Endodermal cell (in vitro differentiated cells): Measurements from ENCODE around the gene FKRP. TPM values are rescaled to one million over a fixed set of nuclear protein-coding genes. Genes with fewer than 3 reads are reported as not detected.

Experiments used
- DNase-seq: peaks from one replicate; pipeline ENCODE4 v3.0.0-alpha.2; 2017
- H3K27ac ChIP-seq: 2 replicates; pipeline ENCODE4 v1.5.1; 2013; ENCODE audit warnings: mild to moderate bottlenecking, low read depth, low read length, moderate library complexity
- H3K27me3 ChIP-seq: 2 replicates; pipeline ENCODE4 v1.6.1; 2013; ENCODE audit warnings: mild to moderate bottlenecking, low read length, moderate library complexity; ENCODE audit not compliant: insufficient read depth, control insufficient read depth, poor library complexity, severe bottlenecking
- H3K36me3 ChIP-seq: 2 replicates; pipeline ENCODE4 v1.7.0; 2013; ENCODE audit warnings: mild to moderate bottlenecking, low read length, moderate library complexity; ENCODE audit not compliant: control insufficient read depth, insufficient read depth
- H3K4me1 ChIP-seq: one replicate; pipeline ENCODE4 v1.7.0; 2013; ENCODE audit warnings: low read length; ENCODE audit not compliant: control insufficient read depth, insufficient read depth
- H3K4me3 ChIP-seq: 2 replicates; pipeline ENCODE4 v1.5.1; 2013; ENCODE audit warnings: mild to moderate bottlenecking, low read length, moderate library complexity
- H3K9ac ChIP-seq: 2 replicates; pipeline ENCODE4 v1.6.1; 2013; ENCODE audit warnings: mild to moderate bottlenecking, low read length, moderate library complexity; ENCODE audit not compliant: poor library complexity, severe bottlenecking; ENCODE audit errors: extremely low read depth
- H3K9me3 ChIP-seq: 2 replicates; pipeline ENCODE4 v1.6.1; 2013; ENCODE audit warnings: mild to moderate bottlenecking, low read length, moderate library complexity; ENCODE audit not compliant: control insufficient read depth
- H3K27ac Mint-ChIP-seq: 2 replicates; pipeline ENCODE4 v1.8.0; 2020; ENCODE audit warnings: mixed read lengths
- H3K27me3 Mint-ChIP-seq: 2 replicates; pipeline ENCODE4 v1.8.0; 2021; ENCODE audit warnings: mild to moderate bottlenecking, mixed read lengths; ENCODE audit not compliant: insufficient read depth
- H3K36me3 Mint-ChIP-seq: 2 replicates; pipeline ENCODE4 v1.8.0; 2020; ENCODE audit warnings: low read depth, mixed read lengths
- H3K4me1 Mint-ChIP-seq: 2 replicates; pipeline ENCODE4 v1.8.0; 2020; ENCODE audit warnings: mixed read lengths
- H3K4me3 Mint-ChIP-seq: 2 replicates; pipeline ENCODE4 v1.8.0; 2020; ENCODE audit warnings: mild to moderate bottlenecking, moderate library complexity, mixed read lengths
- H3K9me3 Mint-ChIP-seq: 2 replicates; pipeline ENCODE4 v1.8.0; 2020; ENCODE audit warnings: mild to moderate bottlenecking, mixed read lengths
- CTCF ChIP-seq: fragments of 200-600 bp; sonication (generic); conservative IDR thresholded peaks from 2 replicates; pipeline ENCODE4 v1.5.0; 2021; ENCODE audit warnings: antibody characterized with exemption, mild to moderate bottlenecking
- WGBS, 2 experiments: methylation state at CpG; one replicate each; pipeline versions ENCODE4 v1.1.5 to v1.1.7; 2013; ENCODE audit warnings: missing lambda C conversion rate in 2 of 2, mixed read lengths in 1 of 2; ENCODE audit not compliant: insufficient coverage in 1 of 2, insufficient read length in 1 of 2; 5-methylcytosine and 5-hydroxymethylcytosine counted together
- total RNA-seq, 2 donors: library from RNA; stranded (reverse); fragmentation: NEBNext Ultra II Directional in 1 of 2; extraction: Animal tissue kit (Norgen Biotek cat#: 25700) in 1 of 2; gene quantifications; 2 replicates in 1 of 2; 3 replicates in 1 of 2; pipeline ENCODE4 v1.2.1, GENCODE V29; 2021

FKRP gene
- total RNA-seq, 2 donors from 2014 or later: 19.8 to 33.7 TPM

- no peak for TF ChIP-seq CTCF
- Mint-ChIP-seq H3K4me1 (peaks cover 4% of the 10 kb centered on the region), H3K27ac (no peak overlapping the region), H3K27me3 (no peaks in the 10 kb centered on the region), H3K9me3 (no peaks in the 10 kb centered on the region), H3K36me3 (peaks cover 47% of the 10 kb centered on the region), H3K4me3 (no peak overlapping the region)
- no peak for DNase-seq
- no peaks in the 10 kb centered on the region for H3K9me3 ChIP-seq
- WGBS, 2 experiments: 91 to 93% methylated on average over 15 to 17 of the region's 17 CpGs
- peaks cover 45% of the 10 kb centered on the region for H3K36me3 ChIP-seq
- no peak overlapping the region for H3K27ac ChIP-seq
- no peaks in the 10 kb centered on the region for H3K27me3 ChIP-seq
- H3K4me3 ChIP-seq: no peak overlapping the region
- no peak overlapping the region for H3K9ac ChIP-seq
- no peaks in the 10 kb centered on the region for H3K4me1 ChIP-seq
Measured at GRCh38 chr19:46722004-46722380, 23.9 kb upstream of the FKRP start.

GRCh38 chr19:46722421-46723022, 23.3 kb upstream of the FKRP start:
- Mint-ChIP-seq H3K27ac (no peak overlapping the region), H3K27me3 (no peaks in the 10 kb centered on the region), H3K9me3 (no peaks in the 10 kb centered on the region), H3K4me1 (peaks cover 4% of the 10 kb centered on the region), H3K4me3 (no peak overlapping the region), H3K36me3 (peaks cover 49% of the 10 kb centered on the region)
- no peak for TF ChIP-seq CTCF
- WGBS, 2 experiments: 94 to 95% methylated on average over 14 to 25 of the region's 25 CpGs
- peaks cover 51% of the 10 kb centered on the region for H3K36me3 ChIP-seq
- H3K27ac ChIP-seq: no peak overlapping the region
- DNase-seq: no peak
- no peaks in the 10 kb centered on the region for H3K4me1 ChIP-seq
- no peak overlapping the region for H3K4me3 ChIP-seq
- no peaks in the 10 kb centered on the region for H3K9me3 ChIP-seq
- no peaks in the 10 kb centered on the region for H3K27me3 ChIP-seq
- H3K9ac ChIP-seq: no peak overlapping the region

GRCh38 chr19:46723023-46723461, 22.8 kb upstream of the FKRP start:
- peaks cover 56% of the 10 kb centered on the region for H3K36me3 ChIP-seq
- peaks cover 49% of the 10 kb centered on the region for H3K36me3 Mint-ChIP-seq

More at GRCh38 chr19:46723023-46723461, 22.8 kb upstream of the FKRP start:
- WGBS, 2 experiments: 93 to 97% methylated on average over 12 to 16 of the region's 16 CpGs
- Histone ChIP-seq H3K9ac (no peak overlapping the region), H3K9me3 (no peaks in the 10 kb centered on the region), H3K4me1 (no peaks in the 10 kb centered on the region), H3K4me3 (no peak overlapping the region), H3K27me3 (no peaks in the 10 kb centered on the region), H3K27ac (no peak overlapping the region)
- TF ChIP-seq CTCF: no peak
- Mint-ChIP-seq H3K9me3 (no peaks in the 10 kb centered on the region), H3K27ac (no peak overlapping the region), H3K4me3 (no peak overlapping the region), H3K4me1 (peaks cover under 1% of the 10 kb centered on the region), H3K27me3 (no peaks in the 10 kb centered on the region)
- DNase-seq: no peak
